ENCODE results near the gene NDUFAF5. TPM values are rescaled to one million over a fixed set of nuclear protein-coding genes. Genes with fewer than 3 reads are reported as not detected.

Gene NDUFAF5
- total RNA-seq, 1 donor from 2014 or later: 11.0 TPM

DNA sequence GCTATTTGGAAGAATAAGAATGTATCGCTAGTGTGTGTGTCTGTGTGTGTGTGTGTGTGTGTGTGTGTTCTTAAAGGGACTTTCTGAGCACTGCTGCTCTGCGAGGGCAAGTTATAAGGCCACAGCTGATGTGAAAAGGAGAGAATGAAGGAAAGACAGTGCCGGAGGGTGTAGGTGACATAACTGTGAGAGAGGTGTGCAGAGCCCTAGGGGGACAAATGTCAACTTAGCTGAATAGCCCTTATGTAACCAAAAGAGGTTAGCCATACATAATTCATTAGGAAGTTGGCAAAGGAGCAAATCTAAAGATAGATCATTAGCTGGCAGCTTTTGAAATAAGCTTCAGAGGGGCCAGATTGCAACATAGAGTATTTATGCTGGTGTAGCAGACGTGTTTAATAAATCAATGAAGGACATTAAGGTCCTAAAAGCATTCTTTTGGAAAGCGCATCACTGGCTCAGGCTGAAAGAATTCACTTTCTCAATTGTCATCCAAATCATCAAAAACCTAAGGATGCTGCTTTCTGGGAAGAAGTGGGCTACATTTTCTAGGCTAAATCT, 81.0 kb downstream of the NDUFAF5 start:
- DNase-seq (ENCODE audit: extremely low read depth, low read depth, low spot score): no peak

DNA sequence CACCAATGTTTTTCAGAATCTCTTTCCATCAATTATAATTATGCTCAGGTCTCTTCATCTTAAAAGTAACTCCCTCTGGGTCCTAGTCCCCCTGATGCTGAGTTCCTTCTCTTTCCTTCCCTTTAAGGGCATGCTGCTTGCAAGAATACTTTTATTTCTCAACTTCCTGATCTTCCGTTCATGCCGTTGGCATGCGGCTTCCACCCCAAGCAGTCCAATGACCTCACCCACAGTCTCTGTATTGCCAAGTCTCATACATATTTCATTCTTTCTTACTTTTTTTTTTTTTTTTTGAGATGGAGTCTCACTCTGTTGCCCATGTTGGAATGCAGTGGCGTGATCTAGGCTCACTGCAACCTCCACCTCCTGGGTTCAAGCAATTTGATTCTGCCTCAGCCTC, 83.5 kb downstream of the NDUFAF5 start:
- DNase-seq (ENCODE audit: extremely low read depth, low read depth, low spot score): no peak

- DNase-seq (ENCODE audit: extremely low read depth, low read depth, low spot score): no peak
Measured at GRCh38 chr20:13870170-13870748, 85.4 kb downstream of the NDUFAF5 start.

Other genes with a start within 250 kb of the NDUFAF5 start
- 4.6 and 5.1 TPM in 2 replicates for gene TASP1, start 146.1 kb upstream of the NDUFAF5 start, total RNA-seq
- 7.7 and 10.9 TPM in 2 replicates for gene ESF1, start 109 bp upstream of the NDUFAF5 start, total RNA-seq
- not detected in 2 replicates for gene SEL1L2, start 205.6 kb downstream of the NDUFAF5 start, total RNA-seq
- gene MACROD2, start 210.5 kb downstream of the NDUFAF5 start, total RNA-seq: 0.58 and 0.76 TPM in 2 replicates

All from glomerular endothelial cell (primary cell).